HepG2 (cell line): Measurements from ENCODE around the gene ABCA2. TPM values are rescaled to one million over a fixed set of nuclear protein-coding genes. Genes with fewer than 3 reads are reported as not detected.
A peak's percentile ranks its signal among the peaks of the same experiment; 100 is the strongest.

Experiments
- BCL6 ChIP-seq: IDR thresholded peaks from 2 replicates; pipeline ENCODE4 v1.6.1; 2016; ENCODE audit warnings: missing genetic modification reagents, missing compliant biosample characterization
- BRCA1 ChIP-seq: sonication (generic); formaldehyde crosslinking; IDR thresholded peaks from 2 replicates; pipeline ENCODE4 v1.4.0; 2020; ENCODE audit warnings: missing genetic modification reagents
- HMGXB4 ChIP-seq, 2 experiments: sonication (generic) in 1 of 2; formaldehyde crosslinking in 1 of 2; IDR thresholded peaks; 2 replicates each; pipeline versions ENCODE4 v1.4.0 to v1.6.1; 2018 to 2020; ENCODE audit warnings: missing genetic modification reagents in 2 of 2, borderline replicate concordance in 1 of 2, low read depth in 1 of 2, mild to moderate bottlenecking in 1 of 2, missing biosample characterization in 1 of 2
- MAX ChIP-seq: IDR thresholded peaks from 2 replicates; pipeline ENCODE4 v1.6.1; 2012; ENCODE audit warnings: inconsistent platforms
- PITX1 ChIP-seq: sonication (generic); formaldehyde crosslinking; IDR thresholded peaks from 2 replicates; pipeline ENCODE4 v1.5.1; 2020; ENCODE audit warnings: mild to moderate bottlenecking, missing genetic modification reagents
- POLR2G ChIP-seq: fragments of 200-400 bp; formaldehyde crosslinking; IDR thresholded peaks from 2 replicates; pipeline ENCODE4 v1.6.1; 2018; ENCODE audit warnings: mild to moderate bottlenecking, low read depth, low read length, moderate library complexity
- SAP130 ChIP-seq: IDR thresholded peaks from 2 replicates; pipeline ENCODE4 v1.6.1; 2016; ENCODE audit warnings: low read depth
- SRY ChIP-seq: sonication (generic); formaldehyde crosslinking; IDR thresholded peaks from 2 replicates; pipeline ENCODE4 v1.8.0; 2022; ENCODE audit warnings: mild to moderate bottlenecking, missing genetic modification reagents
- TCF7L2 ChIP-seq: IDR thresholded peaks from 2 replicates; pipeline ENCODE4 v1.6.1; 2011; ENCODE audit warnings: mild to moderate bottlenecking, low read depth, low read length, moderate library complexity
- ZNF430 ChIP-seq: sonication (generic); formaldehyde crosslinking; IDR thresholded peaks from 2 replicates; pipeline ENCODE4 v1.9.0; 2021; ENCODE audit warnings: mild to moderate bottlenecking, missing genetic modification reagents
- ZNF496 ChIP-seq: sonication (generic); formaldehyde crosslinking; IDR thresholded peaks from 2 replicates; pipeline ENCODE4 v1.8.1; 2023; ENCODE audit warnings: mild to moderate bottlenecking, moderate library complexity, missing genetic modification reagents; ENCODE audit not compliant: insufficient replicate concordance
- ZNF576 ChIP-seq: sonication (generic); formaldehyde crosslinking; IDR thresholded peaks from 2 replicates; pipeline ENCODE4 v1.4.0; 2020; ENCODE audit warnings: mild to moderate bottlenecking, missing genetic modification reagents
- polyA plus RNA-seq, 8 experiments: library from polyadenylated mRNA; depleted of rRNA in 3 of 8; stranded (reverse) in 7 of 8; unstranded in 1 of 8; fragments of >200 nt; fragmentation: Illumina TruSeq in 4 of 8; extraction: Trizol in 4 of 8; gene quantifications; 2 replicates each; pipeline versions ENCODE4 v1.2.1 to v1.2.3, GENCODE V29; 2011 to 2016; ENCODE audit warnings: low read depth in 4 of 8, missing spikeins in 1 of 8, mixed read lengths in 1 of 8; ENCODE audit not compliant: insufficient read depth in 1 of 8
- total RNA-seq, 5 experiments: library from RNA; depleted of rRNA; stranded (reverse); fragments of >200 nt; fragmentation: Illumina TruSeq; extraction: Trizol; gene quantifications; 2 replicates each; pipeline ENCODE4 v1.2.3, GENCODE V29; 2016; ENCODE audit warnings: low read depth in 1 of 5
- TF ChIP-seq, protein P1 (sequence below): sonication (generic); formaldehyde crosslinking; conservative IDR thresholded peaks from 2 replicates; pipeline ENCODE4 v1.8.0; 2022; ENCODE audit warnings: low read depth, missing genetic modification reagents
- TF ChIP-seq, protein P2 (sequence below): IDR thresholded peaks from 2 replicates; pipeline ENCODE4 v1.6.1; 2012; ENCODE audit warnings: low read depth, low read length, improper control_type of control experiment
- TF ChIP-seq, protein P3 (sequence below): sonication (generic); formaldehyde crosslinking; IDR thresholded peaks from 2 replicates; pipeline ENCODE4 v1.9.0; 2022; ENCODE audit warnings: missing genetic modification reagents, mild to moderate bottlenecking, borderline replicate concordance

Gene ABCA2
- total and polyA plus RNA-seq, 2 of the 13 experiments (the other 11 are each of a cell fraction or from before 2014, with no cell fraction given) = 2.9 to 19.2 TPM

DNA sequence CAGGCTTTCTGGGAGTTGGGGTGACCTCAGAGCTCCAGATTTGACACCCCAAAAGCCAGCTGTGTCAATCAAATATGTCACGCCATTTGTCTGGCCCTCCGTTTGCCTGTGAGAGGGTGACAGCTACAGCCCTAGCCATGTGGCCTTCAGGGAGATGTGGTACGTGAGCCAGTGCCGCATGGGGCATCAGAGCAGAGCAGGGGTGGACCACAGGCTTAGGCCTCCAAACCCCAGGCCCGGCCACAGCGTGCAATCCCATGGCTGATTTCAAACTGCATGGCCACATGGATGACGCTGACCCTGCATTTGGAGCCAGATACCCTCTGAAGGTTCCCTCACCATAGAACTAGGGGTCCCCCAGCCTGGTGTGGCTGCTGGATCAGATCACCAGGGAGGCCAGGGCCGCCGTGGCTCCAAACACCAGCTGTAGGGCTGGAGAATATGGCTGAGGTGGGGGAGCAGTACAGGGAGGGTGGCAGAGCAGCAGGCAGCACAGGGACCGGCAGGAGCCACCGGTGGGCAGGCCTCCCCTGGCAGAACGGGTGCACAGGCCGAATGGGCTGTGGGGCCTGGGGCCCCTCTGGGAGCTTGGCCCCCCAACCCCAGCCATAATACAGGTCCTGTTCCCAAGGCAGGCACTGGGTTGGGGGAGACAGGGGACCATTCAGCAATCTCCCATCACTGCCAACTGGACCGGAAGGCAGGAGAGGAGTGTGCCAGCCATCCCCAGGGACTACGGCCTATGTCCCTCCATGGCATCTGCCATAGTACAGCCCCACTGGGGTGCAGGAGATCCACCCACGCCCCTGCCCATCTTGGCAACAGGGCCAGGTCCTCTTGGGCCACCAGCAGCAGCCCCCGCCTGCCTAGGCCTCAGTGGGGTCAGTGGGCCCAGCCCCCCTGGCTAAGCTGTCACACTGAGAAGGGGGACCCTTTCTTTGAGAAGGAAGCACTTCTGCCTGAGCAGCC is 40.8 kb upstream of the ABCA2 start (continued):
- TF ChIP-seq ZNF576 (no peak), PITX1 (CRISPR knock-in tag) (peak; percentile 18; the same call in 1 of the 2 replicates), SAP130 (CRISPR knock-in tag) (peak; percentile 57; the same call in 1 of the 2 replicates), ZNF496 (no peak), BCL6 (CRISPR knock-in tag) (no peak), POLR2G (no peak), MAX (peak; percentile 42; the same call in 1 of the 2 replicates), BRCA1 (CRISPR knock-in tag) (no peak), TCF7L2 (no peak), ZNF430 (0 out of 2 replicates have a peak, but pooled peaks have one; percentile 13), SRY (CRISPR knock-in tag) (0 out of 2 replicates have a peak, but pooled peaks have one; percentile 15), HMGXB4 (CRISPR knock-in tag; IDR thresholded peaks at IDR 0.05; ENCODE audit: borderline replicate concordance in 1 of 2, low read depth in 1 of 2) (no peak)
- TF ChIP-seq, protein P1, sequence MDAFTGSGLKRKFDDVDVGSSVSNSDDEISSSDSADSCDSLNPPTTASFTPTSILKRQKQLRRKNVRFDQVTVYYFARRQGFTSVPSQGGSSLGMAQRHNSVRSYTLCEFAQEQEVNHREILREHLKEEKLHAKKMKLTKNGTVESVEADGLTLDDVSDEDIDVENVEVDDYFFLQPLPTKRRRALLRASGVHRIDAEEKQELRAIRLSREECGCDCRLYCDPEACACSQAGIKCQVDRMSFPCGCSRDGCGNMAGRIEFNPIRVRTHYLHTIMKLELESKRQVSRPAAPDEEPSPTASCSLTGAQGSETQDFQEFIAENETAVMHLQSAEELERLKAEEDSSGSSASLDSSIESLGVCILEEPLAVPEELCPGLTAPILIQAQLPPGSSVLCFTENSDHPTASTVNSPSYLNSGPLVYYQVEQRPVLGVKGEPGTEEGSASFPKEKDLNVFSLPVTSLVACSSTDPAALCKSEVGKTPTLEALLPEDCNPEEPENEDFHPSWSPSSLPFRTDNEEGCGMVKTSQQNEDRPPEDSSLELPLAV = no peak
- TF ChIP-seq, protein P2, sequence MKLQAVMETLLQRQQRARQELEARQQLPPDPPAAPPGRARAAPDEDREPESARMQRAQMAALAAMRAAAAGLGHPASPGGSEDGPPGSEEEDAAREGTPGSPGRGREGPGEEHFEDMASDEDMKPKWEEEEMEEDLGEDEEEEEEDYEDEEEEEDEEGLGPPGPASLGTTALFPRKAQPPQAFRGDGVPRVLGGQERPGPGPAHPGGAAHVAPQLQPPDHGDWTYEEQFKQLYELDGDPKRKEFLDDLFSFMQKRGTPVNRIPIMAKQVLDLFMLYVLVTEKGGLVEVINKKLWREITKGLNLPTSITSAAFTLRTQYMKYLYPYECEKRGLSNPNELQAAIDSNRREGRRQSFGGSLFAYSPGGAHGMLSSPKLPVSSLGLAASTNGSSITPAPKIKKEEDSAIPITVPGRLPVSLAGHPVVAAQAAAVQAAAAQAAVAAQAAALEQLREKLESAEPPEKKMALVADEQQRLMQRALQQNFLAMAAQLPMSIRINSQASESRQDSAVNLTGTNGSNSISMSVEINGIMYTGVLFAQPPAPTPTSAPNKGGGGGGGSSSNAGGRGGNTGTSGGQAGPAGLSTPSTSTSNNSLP = no peak
- TF ChIP-seq, protein P3, sequence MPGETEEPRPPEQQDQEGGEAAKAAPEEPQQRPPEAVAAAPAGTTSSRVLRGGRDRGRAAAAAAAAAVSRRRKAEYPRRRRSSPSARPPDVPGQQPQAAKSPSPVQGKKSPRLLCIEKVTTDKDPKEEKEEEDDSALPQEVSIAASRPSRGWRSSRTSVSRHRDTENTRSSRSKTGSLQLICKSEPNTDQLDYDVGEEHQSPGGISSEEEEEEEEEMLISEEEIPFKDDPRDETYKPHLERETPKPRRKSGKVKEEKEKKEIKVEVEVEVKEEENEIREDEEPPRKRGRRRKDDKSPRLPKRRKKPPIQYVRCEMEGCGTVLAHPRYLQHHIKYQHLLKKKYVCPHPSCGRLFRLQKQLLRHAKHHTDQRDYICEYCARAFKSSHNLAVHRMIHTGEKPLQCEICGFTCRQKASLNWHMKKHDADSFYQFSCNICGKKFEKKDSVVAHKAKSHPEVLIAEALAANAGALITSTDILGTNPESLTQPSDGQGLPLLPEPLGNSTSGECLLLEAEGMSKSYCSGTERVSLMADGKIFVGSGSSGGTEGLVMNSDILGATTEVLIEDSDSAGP (CRISPR knock-in tag) = 0 out of 2 replicates have a peak, but pooled peaks have one; percentile 28
